Measurements from ENCODE around the gene KIFAP3.
"Not testable (repeated sequence)": the region's sequence is repeated elsewhere in the genome, so short reads cannot be mapped to it uniquely, and the experiment has no call there.

KIFAP3 gene

DNA sequence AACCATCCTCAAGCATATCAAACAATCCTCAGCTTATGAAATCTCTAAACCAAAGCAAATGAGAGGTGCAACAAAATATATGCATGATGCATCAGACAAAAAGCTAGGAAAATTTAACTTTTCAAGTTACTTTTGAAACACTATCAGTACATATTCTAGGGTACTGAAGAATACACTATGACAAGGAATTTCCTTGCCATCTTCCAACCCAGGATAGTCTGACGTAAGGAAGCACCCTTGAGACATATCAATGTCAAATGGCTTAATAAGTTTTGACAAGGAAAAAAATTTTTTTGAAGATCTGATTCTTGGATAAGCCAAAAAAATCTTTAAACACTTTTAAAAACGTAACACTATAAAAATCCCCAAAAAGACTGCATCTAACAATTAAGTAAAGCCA is 64.9 kb downstream of the KIFAP3 start:
- no peak overlapping the region for H3K9ac ChIP-seq (ENCODE audit: low read depth, low read length)
- H3K4me1 ChIP-seq (ENCODE audit: insufficient read depth, low read length) = no peaks in the 10 kb centered on the region
- H3K9me3 ChIP-seq (ENCODE audit: insufficient read depth, low read depth, low read length) = no peaks in the 10 kb centered on the region
- no peak overlapping the region for H3K4me3 ChIP-seq (ENCODE audit: low read length)
- H3K36me3 ChIP-seq (ENCODE audit: insufficient read depth, low read depth, low read length) = no peaks in the 10 kb centered on the region
- no peaks in the 10 kb centered on the region for H3K27me3 ChIP-seq (ENCODE audit: insufficient read depth, low read length)
- no peak overlapping the region for H3K27ac ChIP-seq (ENCODE audit: low read length)

DNA sequence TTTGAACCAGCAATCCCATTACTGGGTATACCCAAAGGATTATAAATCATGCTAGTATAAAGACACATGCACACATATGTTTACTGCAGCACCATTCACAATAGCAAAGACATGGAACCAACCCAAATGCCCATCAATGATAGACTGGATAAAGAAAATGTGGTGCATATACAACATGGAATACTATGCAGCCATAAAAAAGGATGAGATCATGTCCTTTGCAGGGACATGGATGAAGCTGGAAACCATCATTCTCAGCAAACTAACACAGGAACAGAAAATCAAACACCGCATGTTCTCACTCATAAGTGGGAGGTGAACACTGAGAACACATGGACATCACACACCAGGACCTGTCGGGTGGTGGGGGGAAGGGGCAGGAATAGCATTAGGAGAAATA is 65.8 kb downstream of the KIFAP3 start:
- not testable (repeated sequence) for H3K36me3 ChIP-seq (ENCODE audit: insufficient read depth, low read depth, low read length); H3K9me3 ChIP-seq (ENCODE audit: insufficient read depth, low read depth, low read length); H3K4me3 ChIP-seq (ENCODE audit: low read length)

GRCh38 chr1:170003270-170003835 is 71.1 kb downstream of the KIFAP3 start:
- not testable (repeated sequence) for H3K36me3 ChIP-seq (ENCODE audit: insufficient read depth, low read depth, low read length); H3K9me3 ChIP-seq (ENCODE audit: insufficient read depth, low read depth, low read length); H3K27ac ChIP-seq (ENCODE audit: low read length); H3K9ac ChIP-seq (ENCODE audit: low read depth, low read length); H3K4me1 ChIP-seq (ENCODE audit: insufficient read depth, low read length); H3K4me3 ChIP-seq (ENCODE audit: low read length)
- H3K27me3 ChIP-seq (ENCODE audit: insufficient read depth, low read length) = peaks cover 15% of the 10 kb centered on the region

More for the DNA sequence above, 65.8 kb downstream of the KIFAP3 start:
- not testable (repeated sequence) for H3K9ac ChIP-seq (ENCODE audit: low read depth, low read length); H3K27ac ChIP-seq (ENCODE audit: low read length); H3K27me3 ChIP-seq (ENCODE audit: insufficient read depth, low read length); H3K4me1 ChIP-seq (ENCODE audit: insufficient read depth, low read length)

DNA sequence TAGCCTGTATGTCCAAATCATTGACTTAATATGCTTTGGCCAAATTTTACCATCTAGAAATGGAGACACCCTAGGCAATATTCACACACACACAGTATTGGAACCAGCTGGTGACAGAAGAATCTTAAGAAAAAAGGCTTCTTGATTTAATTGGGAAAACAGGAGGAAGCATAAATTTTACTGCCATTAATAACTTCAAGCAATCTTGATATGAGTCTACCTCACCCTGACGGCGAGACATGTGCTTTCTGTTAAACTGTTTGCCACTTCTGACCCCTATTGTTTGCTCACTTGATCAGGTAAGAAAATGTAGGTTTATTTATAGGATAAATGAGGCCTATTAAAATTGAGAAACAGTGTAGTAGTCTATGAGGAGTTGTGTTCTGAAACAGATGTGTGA is 73.2 kb downstream of the KIFAP3 start:
- H3K9me3 ChIP-seq (ENCODE audit: insufficient read depth, low read depth, low read length) = no peaks in the 10 kb centered on the region
- H3K27ac ChIP-seq (ENCODE audit: low read length) = no peak overlapping the region
- no peak overlapping the region for H3K9ac ChIP-seq (ENCODE audit: low read depth, low read length)
- H3K4me3 ChIP-seq (ENCODE audit: low read length) = no peak overlapping the region
- H3K27me3 ChIP-seq (ENCODE audit: insufficient read depth, low read length) = peaks cover 15% of the 10 kb centered on the region
- no peaks in the 10 kb centered on the region for H3K36me3 ChIP-seq (ENCODE audit: insufficient read depth, low read depth, low read length)
- H3K4me1 ChIP-seq (ENCODE audit: insufficient read depth, low read length) = no peaks in the 10 kb centered on the region

GRCh38 chr1:169999761-170000160 is 74.7 kb downstream of the KIFAP3 start:
- no peak overlapping the region for H3K9ac ChIP-seq (ENCODE audit: low read depth, low read length)
- peaks cover 15% of the 10 kb centered on the region for H3K27me3 ChIP-seq (ENCODE audit: insufficient read depth, low read length)
- no peaks in the 10 kb centered on the region for H3K9me3 ChIP-seq (ENCODE audit: insufficient read depth, low read depth, low read length)
- no peaks in the 10 kb centered on the region for H3K36me3 ChIP-seq (ENCODE audit: insufficient read depth, low read depth, low read length)
- H3K4me3 ChIP-seq (ENCODE audit: low read length) = no peak overlapping the region
- no peaks in the 10 kb centered on the region for H3K4me1 ChIP-seq (ENCODE audit: insufficient read depth, low read length)
- no peak overlapping the region for H3K27ac ChIP-seq (ENCODE audit: low read length)

DNA sequence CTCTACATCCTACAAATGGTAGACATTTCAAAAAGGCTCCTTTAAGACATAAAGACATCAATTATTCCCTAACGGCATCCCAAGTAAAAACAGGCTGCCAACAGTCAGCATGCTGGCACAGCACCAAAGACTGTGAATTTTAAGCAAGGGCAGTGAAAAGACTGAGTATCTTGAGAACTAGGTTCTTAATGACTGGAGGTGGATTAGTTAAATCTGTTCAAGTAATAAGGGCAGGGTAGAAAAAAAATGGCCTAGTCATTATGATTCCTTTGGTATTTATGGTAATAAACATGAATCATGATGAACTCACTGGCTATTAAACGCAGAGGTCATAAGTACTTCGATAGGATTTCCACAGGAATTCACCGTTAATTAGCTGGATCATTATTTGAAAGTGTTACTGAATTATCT is 75.2 kb downstream of the KIFAP3 start:
- no peaks in the 10 kb centered on the region for H3K4me1 ChIP-seq (ENCODE audit: insufficient read depth, low read length)
- H3K36me3 ChIP-seq (ENCODE audit: insufficient read depth, low read depth, low read length) = no peaks in the 10 kb centered on the region
- H3K4me3 ChIP-seq (ENCODE audit: low read length) = no peak overlapping the region
- H3K9me3 ChIP-seq (ENCODE audit: insufficient read depth, low read depth, low read length) = no peaks in the 10 kb centered on the region
- no peak overlapping the region for H3K27ac ChIP-seq (ENCODE audit: low read length)
- no peak overlapping the region for H3K9ac ChIP-seq (ENCODE audit: low read depth, low read length)
- peaks cover 15% of the 10 kb centered on the region for H3K27me3 ChIP-seq (ENCODE audit: insufficient read depth, low read length)

- Histone ChIP-seq H3K27ac (ENCODE audit: low read length) (no peak overlapping the region), H3K9ac (ENCODE audit: low read depth, low read length) (no peak overlapping the region), H3K4me3 (ENCODE audit: low read length) (no peak overlapping the region), H3K27me3 (ENCODE audit: insufficient read depth, low read length) (no peaks in the 10 kb centered on the region), H3K4me1 (ENCODE audit: insufficient read depth, low read length) (no peaks in the 10 kb centered on the region), H3K36me3 (ENCODE audit: insufficient read depth, low read depth, low read length) (no peaks in the 10 kb centered on the region), H3K9me3 (ENCODE audit: insufficient read depth, low read depth, low read length) (no peaks in the 10 kb centered on the region)
These were observed 78.5 kb downstream of the KIFAP3 start for GRCh38 chr1:169995993-169996392.

GRCh38 chr1:169989246-169989645 is 85.2 kb downstream of the KIFAP3 start:
- no peak overlapping the region for H3K9ac ChIP-seq (ENCODE audit: low read depth, low read length)
- H3K4me3 ChIP-seq (ENCODE audit: low read length) = no peak overlapping the region
- H3K9me3 ChIP-seq (ENCODE audit: insufficient read depth, low read depth, low read length) = no peaks in the 10 kb centered on the region
- H3K4me1 ChIP-seq (ENCODE audit: insufficient read depth, low read length) = no peaks in the 10 kb centered on the region
- H3K36me3 ChIP-seq (ENCODE audit: insufficient read depth, low read depth, low read length) = no peaks in the 10 kb centered on the region
- no peaks in the 10 kb centered on the region for H3K27me3 ChIP-seq (ENCODE audit: insufficient read depth, low read length)
- H3K27ac ChIP-seq (ENCODE audit: low read length) = no peak overlapping the region

DNA sequence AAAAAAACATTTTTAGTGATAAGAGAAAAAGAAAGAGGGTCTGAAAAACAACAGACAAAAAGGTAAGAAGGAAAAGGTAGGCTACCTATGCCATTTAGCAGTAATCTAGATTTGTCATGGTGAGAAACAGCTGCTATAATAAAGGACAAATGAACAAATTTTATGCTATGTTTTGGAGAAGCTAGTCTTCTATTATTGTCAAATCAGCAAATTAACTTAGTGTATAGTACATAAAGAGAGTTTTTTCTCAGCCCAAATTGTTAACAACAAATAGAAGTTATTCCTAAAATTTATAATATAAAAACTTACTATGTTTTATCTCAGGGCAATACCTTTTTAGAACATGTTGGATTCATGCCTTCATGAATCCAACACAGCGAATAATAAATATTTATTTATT is 88.7 kb downstream of the KIFAP3 start:
- H3K4me1 ChIP-seq (ENCODE audit: insufficient read depth, low read length) = no peaks in the 10 kb centered on the region
- H3K9ac ChIP-seq (ENCODE audit: low read depth, low read length) = no peak overlapping the region

DNA sequence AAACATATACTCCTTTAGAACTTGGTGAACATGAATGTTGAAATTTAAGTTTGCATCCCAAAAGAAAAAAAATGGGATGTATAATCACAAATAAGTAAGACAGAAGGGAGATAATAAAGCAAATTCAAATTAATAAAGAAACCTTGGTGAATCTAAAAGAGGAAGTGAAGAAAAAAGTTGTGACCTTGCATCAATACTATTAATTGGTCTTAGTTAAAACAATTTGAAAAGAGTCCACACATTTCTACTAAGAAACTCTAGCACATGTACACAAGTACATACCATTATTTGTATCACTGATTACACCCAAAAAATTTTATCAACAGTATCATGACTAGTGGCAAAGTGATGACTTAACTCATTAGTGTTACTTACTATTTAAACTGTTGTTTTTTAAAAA is 100.4 kb downstream of the KIFAP3 start:
- Histone ChIP-seq H3K36me3 (ENCODE audit: insufficient read depth, low read depth, low read length) (no peaks in the 10 kb centered on the region), H3K9me3 (ENCODE audit: insufficient read depth, low read depth, low read length) (no peaks in the 10 kb centered on the region), H3K27ac (ENCODE audit: low read length) (no peak overlapping the region), H3K27me3 (ENCODE audit: insufficient read depth, low read length) (no peaks in the 10 kb centered on the region), H3K4me3 (ENCODE audit: low read length) (no peak overlapping the region), H3K4me1 (ENCODE audit: insufficient read depth, low read length) (no peaks in the 10 kb centered on the region), H3K9ac (ENCODE audit: low read depth, low read length) (no peak overlapping the region)

More for the DNA sequence above, 88.7 kb downstream of the KIFAP3 start:
- H3K4me3 ChIP-seq (ENCODE audit: low read length) = no peak overlapping the region
- no peaks in the 10 kb centered on the region for H3K36me3 ChIP-seq (ENCODE audit: insufficient read depth, low read depth, low read length)
- H3K27ac ChIP-seq (ENCODE audit: low read length) = no peak overlapping the region
- no peaks in the 10 kb centered on the region for H3K9me3 ChIP-seq (ENCODE audit: insufficient read depth, low read depth, low read length)
- no peaks in the 10 kb centered on the region for H3K27me3 ChIP-seq (ENCODE audit: insufficient read depth, low read length)

DNA sequence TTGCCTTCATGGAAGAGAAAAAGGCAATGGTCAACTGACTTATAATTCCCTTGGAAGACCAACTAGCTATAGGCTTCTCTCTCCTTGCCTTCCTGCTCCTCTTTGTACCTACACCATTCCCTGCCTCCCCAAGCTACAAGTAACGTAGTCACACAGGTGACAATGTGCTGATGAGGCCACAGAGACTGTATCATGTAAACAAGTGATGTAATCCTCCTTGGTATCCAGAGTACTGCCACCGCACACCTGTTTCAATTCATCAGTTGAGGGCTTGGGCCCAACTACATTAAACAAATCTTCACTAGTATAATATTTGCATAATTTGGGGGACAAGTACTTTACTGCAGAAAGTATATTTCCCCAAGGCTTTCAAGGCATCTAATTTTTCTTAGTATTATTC is 104.4 kb downstream of the KIFAP3 start:
- Histone ChIP-seq H3K4me3 (ENCODE audit: low read length) (no peak overlapping the region), H3K27me3 (ENCODE audit: insufficient read depth, low read length) (no peaks in the 10 kb centered on the region), H3K4me1 (ENCODE audit: insufficient read depth, low read length) (no peaks in the 10 kb centered on the region), H3K9me3 (ENCODE audit: insufficient read depth, low read depth, low read length) (no peaks in the 10 kb centered on the region), H3K36me3 (ENCODE audit: insufficient read depth, low read depth, low read length) (no peaks in the 10 kb centered on the region), H3K9ac (ENCODE audit: low read depth, low read length) (no peak overlapping the region), H3K27ac (ENCODE audit: low read length) (no peak overlapping the region)

GRCh38 chr1:169968174-169968573 is 106.3 kb downstream of the KIFAP3 start:
- Histone ChIP-seq H3K27me3 (ENCODE audit: insufficient read depth, low read length) (no peaks in the 10 kb centered on the region), H3K4me1 (ENCODE audit: insufficient read depth, low read length) (no peaks in the 10 kb centered on the region), H3K4me3 (ENCODE audit: low read length) (no peak overlapping the region), H3K27ac (ENCODE audit: low read length) (no peak overlapping the region), H3K36me3 (ENCODE audit: insufficient read depth, low read depth, low read length) (no peaks in the 10 kb centered on the region), H3K9ac (ENCODE audit: low read depth, low read length) (no peak overlapping the region), H3K9me3 (ENCODE audit: insufficient read depth, low read depth, low read length) (no peaks in the 10 kb centered on the region)

DNA sequence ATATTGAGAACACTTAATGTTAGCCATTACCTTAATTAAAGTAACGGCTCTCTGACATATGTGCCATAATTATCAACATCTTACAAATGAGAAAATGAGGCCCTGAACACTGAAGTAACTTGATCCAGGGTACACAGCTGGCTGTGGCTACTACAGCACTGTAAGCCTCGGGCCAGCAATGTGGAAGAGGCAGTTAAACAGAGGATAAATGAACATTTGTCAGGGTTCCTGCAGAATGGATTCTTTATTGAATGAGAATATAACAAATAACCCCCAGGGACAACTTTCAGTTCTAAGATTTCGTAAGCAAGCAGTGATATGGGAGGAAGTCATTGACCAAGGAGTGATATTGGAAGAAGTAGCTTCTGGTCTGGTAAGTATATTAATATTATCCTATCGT is 110.3 kb downstream of the KIFAP3 start:
- H3K27me3 ChIP-seq (ENCODE audit: insufficient read depth, low read length) = no peaks in the 10 kb centered on the region
- H3K4me3 ChIP-seq (ENCODE audit: low read length) = no peak overlapping the region
- no peak overlapping the region for H3K9ac ChIP-seq (ENCODE audit: low read depth, low read length)
- H3K4me1 ChIP-seq (ENCODE audit: insufficient read depth, low read length) = no peaks in the 10 kb centered on the region
- H3K9me3 ChIP-seq (ENCODE audit: insufficient read depth, low read depth, low read length) = no peaks in the 10 kb centered on the region
- no peak overlapping the region for H3K27ac ChIP-seq (ENCODE audit: low read length)
- H3K36me3 ChIP-seq (ENCODE audit: insufficient read depth, low read depth, low read length) = no peaks in the 10 kb centered on the region

Measured in iPS-20b (cell line).